GM23338 (cell line): ENCODE results near the gene FCHSD1. TPM values are rescaled to one million over a fixed set of nuclear protein-coding genes. Genes with fewer than 3 reads are reported as not detected.
A peak's percentile ranks its signal among the peaks of the same experiment; 100 is the strongest.

ENCODE experiments used
- ATAC-seq: fragments of 200-7000 bp; cut with Tn5 transposase; 3 replicates; pipeline ENCODE4 v1.9.1; 2020
- DNase-seq: peaks from one replicate; pipeline ENCODE4 v3.0.0-alpha.2; 2015; ENCODE audit warnings: low spot score
- H2AFZ ChIP-seq: fragments of 200-600 bp; sonication (generic); 2 replicates; pipeline ENCODE4 v1.8.0; 2016; ENCODE audit warnings: antibody characterized with exemption, mild to moderate bottlenecking, moderate library complexity
- H3F3A ChIP-seq: fragments of 200-600 bp; sonication (generic); replicated peaks from 2 replicates; pipeline ENCODE4 v1.8.0; 2017; ENCODE audit warnings: antibody characterized with exemption, mixed run types, low read depth
- H3K27ac ChIP-seq: fragments of 200-600 bp; sonication (generic); 2 replicates; pipeline ENCODE4 v1.6.1; 2016; ENCODE audit warnings: low read depth
- H3K27me3 ChIP-seq: fragments of 200-600 bp; sonication (generic); 2 replicates; pipeline ENCODE4 v1.8.0; 2016; ENCODE audit warnings: mild to moderate bottlenecking, mixed run types, moderate library complexity; ENCODE audit not compliant: insufficient read depth
- H3K36me3 ChIP-seq: fragments of 200-600 bp; sonication (generic); 2 replicates; pipeline ENCODE4 v1.8.0; 2016; ENCODE audit warnings: mild to moderate bottlenecking; ENCODE audit not compliant: insufficient read depth
- H3K4me1 ChIP-seq: fragments of 200-600 bp; sonication (generic); 2 replicates; pipeline ENCODE4 v1.8.0; 2016; ENCODE audit warnings: mild to moderate bottlenecking, moderate library complexity; ENCODE audit not compliant: insufficient read depth
- H3K4me2 ChIP-seq: fragments of 200-600 bp; sonication (generic); 2 replicates; pipeline ENCODE4 v1.7.1; 2017; ENCODE audit warnings: mixed run types
- H3K4me3 ChIP-seq: fragments of 200-600 bp; sonication (generic); 2 replicates; pipeline ENCODE4 v1.6.1; 2016; ENCODE audit warnings: mixed run types
- H3K79me2 ChIP-seq: fragments of 200-600 bp; sonication (generic); replicated peaks from 2 replicates; pipeline ENCODE4 v1.8.0; 2017; ENCODE audit warnings: mild to moderate bottlenecking; ENCODE audit not compliant: insufficient read depth
- H3K9me2 ChIP-seq: fragments of 200-600 bp; sonication (generic); 2 replicates; pipeline ENCODE4 v1.8.0; 2017; ENCODE audit not compliant: insufficient read depth
- H4K20me1 ChIP-seq: fragments of 200-600 bp; sonication (generic); replicated peaks from 2 replicates; pipeline ENCODE4 v1.8.0; 2017; ENCODE audit warnings: mild to moderate bottlenecking; ENCODE audit not compliant: insufficient read depth
- H3K27ac Mint-ChIP-seq: 2 replicates; pipeline ENCODE4 v1.8.0; 2020; ENCODE audit warnings: inconsistent platforms, mild to moderate bottlenecking, moderate library complexity, mixed read lengths
- H3K27me3 Mint-ChIP-seq: 3 replicates; pipeline ENCODE4 v1.8.0; 2022; ENCODE audit warnings: low read depth, mild to moderate bottlenecking, moderate library complexity, mixed read lengths, inconsistent platforms; ENCODE audit not compliant: insufficient read depth, poor library complexity
- H3K36me3 Mint-ChIP-seq: 3 replicates; pipeline ENCODE4 v1.8.0; 2021; ENCODE audit warnings: low read depth, mild to moderate bottlenecking, inconsistent platforms, moderate library complexity, mixed read lengths
- H3K4me1 Mint-ChIP-seq: 3 replicates; pipeline ENCODE4 v1.8.0; 2020; ENCODE audit warnings: mild to moderate bottlenecking, inconsistent platforms, mixed read lengths
- H3K4me3 Mint-ChIP-seq: 3 replicates; pipeline ENCODE4 v1.8.0; 2021; ENCODE audit warnings: moderate library complexity, mild to moderate bottlenecking, inconsistent platforms, mixed read lengths
- H3K9me3 Mint-ChIP-seq: 3 replicates; pipeline ENCODE4 v1.8.0; 2020; ENCODE audit warnings: moderate library complexity, mild to moderate bottlenecking, inconsistent platforms, mixed read lengths
- CREB1 ChIP-seq: fragments of 250-450 bp; sonication (Bioruptor Pico); IDR thresholded peaks from 2 replicates; pipeline ENCODE4 v1.5.0; 2020; ENCODE audit warnings: low read depth, mild to moderate bottlenecking, moderate library complexity
- ETS1 ChIP-seq: IDR thresholded peaks from 2 replicates; pipeline ENCODE4 v1.6.1; 2016; ENCODE audit warnings: antibody characterized with exemption
- EZH2phosphoT487 ChIP-seq: fragments of 200-600 bp; sonication (generic); IDR thresholded peaks from one replicate; pipeline ENCODE4 v1.8.1; 2018; ENCODE audit warnings: antibody characterized with exemption; ENCODE audit not compliant: unreplicated experiment
- JUNB ChIP-seq: IDR thresholded peaks from one replicate; pipeline ENCODE4 v1.6.1; 2016; ENCODE audit warnings: antibody characterized with exemption; ENCODE audit not compliant: unreplicated experiment
- NANOG ChIP-seq: IDR thresholded peaks from 2 replicates; pipeline ENCODE4 v1.6.1; 2016; ENCODE audit warnings: antibody characterized with exemption, borderline replicate concordance
- STAT1 ChIP-seq: IDR thresholded peaks from one replicate; pipeline ENCODE4 v1.6.1; 2016; ENCODE audit warnings: antibody characterized with exemption; ENCODE audit not compliant: unreplicated experiment
- ZNF114 ChIP-seq: fragments of 250-450 bp; sonication (Bioruptor Pico); IDR thresholded peaks from 2 replicates; pipeline ENCODE4 v1.5.0; 2020; ENCODE audit warnings: mild to moderate bottlenecking, moderate library complexity
- polyA plus RNA-seq: library from polyadenylated mRNA; unstranded; fragments of >200 nt; fragmentation: Nextera tagmentation; extraction: Ambion mirVana; gene quantifications from 2 replicates; pipeline ENCODE4 v1.2.1, GENCODE V29; 2016
- total RNA-seq: library from RNA; depleted of rRNA; stranded (reverse); fragments of >200 nt; shearing (Covaris generic); gene quantifications from 2 replicates; pipeline ENCODE4 v1.2.3, GENCODE V29; 2014
- TF ChIP-seq, protein P1 (sequence below), 2 experiments: fragments of 200-600 bp in 1 of 2; sonication (generic) in 1 of 2; conservative IDR thresholded peaks; 2 replicates each; pipeline versions ENCODE4 v1.5.1 to v1.6.1; 2016 to 2017; ENCODE audit warnings: antibody characterized with exemption in 2 of 2, low read depth in 2 of 2, mild to moderate bottlenecking in 2 of 2, moderate library complexity in 1 of 2
- TF ChIP-seq, protein P2 (sequence below): fragments of 250-450 bp; sonication (Bioruptor Pico); IDR thresholded peaks from 2 replicates; pipeline ENCODE4 v1.5.0; 2020; ENCODE audit warnings: mild to moderate bottlenecking, moderate library complexity

FCHSD1 gene
- total and polyA plus RNA-seq, 2 experiments from 2014 or later: 24.7 to 46.6 TPM

- Histone ChIP-seq H3K27ac (no peak overlapping the region), H3K4me3 (peak overlapping the region; percentile 69), H2AFZ (peak overlapping the region; percentile 77; the same call in 1 of the 2 replicates), H3K4me2 (peak overlapping the region; percentile 90), H3K79me2 (no peaks in the 10 kb centered on the region), H4K20me1 (no peaks in the 10 kb centered on the region), H3K36me3 (no peaks in the 10 kb centered on the region), H3K4me1 (peaks cover 18% of the 10 kb centered on the region), H3F3A (0 out of 2 replicates have a peak, but pooled peaks cover 3% of the 10 kb centered on the region), H3K9me2 (no peaks in the 10 kb centered on the region), H3K27me3 (no peaks in the 10 kb centered on the region)
- no peaks in the 10 kb centered on the region for H3K36me3 Mint-ChIP-seq
- peaks cover 42% of the 10 kb centered on the region for H3K4me1 Mint-ChIP-seq
- TF ChIP-seq, protein P1, sequence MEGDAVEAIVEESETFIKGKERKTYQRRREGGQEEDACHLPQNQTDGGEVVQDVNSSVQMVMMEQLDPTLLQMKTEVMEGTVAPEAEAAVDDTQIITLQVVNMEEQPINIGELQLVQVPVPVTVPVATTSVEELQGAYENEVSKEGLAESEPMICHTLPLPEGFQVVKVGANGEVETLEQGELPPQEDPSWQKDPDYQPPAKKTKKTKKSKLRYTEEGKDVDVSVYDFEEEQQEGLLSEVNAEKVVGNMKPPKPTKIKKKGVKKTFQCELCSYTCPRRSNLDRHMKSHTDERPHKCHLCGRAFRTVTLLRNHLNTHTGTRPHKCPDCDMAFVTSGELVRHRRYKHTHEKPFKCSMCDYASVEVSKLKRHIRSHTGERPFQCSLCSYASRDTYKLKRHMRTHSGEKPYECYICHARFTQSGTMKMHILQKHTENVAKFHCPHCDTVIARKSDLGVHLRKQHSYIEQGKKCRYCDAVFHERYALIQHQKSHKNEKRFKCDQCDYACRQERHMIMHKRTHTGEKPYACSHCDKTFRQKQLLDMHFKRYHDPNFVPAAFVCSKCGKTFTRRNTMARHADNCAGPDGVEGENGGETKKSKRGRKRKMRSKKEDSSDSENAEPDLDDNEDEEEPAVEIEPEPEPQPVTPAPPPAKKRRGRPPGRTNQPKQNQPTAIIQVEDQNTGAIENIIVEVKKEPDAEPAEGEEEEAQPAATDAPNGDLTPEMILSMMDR (conservative IDR thresholded peaks at IDR 0.05; ENCODE audit: low read depth in 2 of 2): peak; percentile 82 to 99
- no peak for TF ChIP-seq STAT1
- DNase-seq: peak; percentile 84
- peak; percentile 80 for ATAC-seq
- H3K4me3 Mint-ChIP-seq: peak overlapping the region; percentile 75
- no peaks in the 10 kb centered on the region for H3K9me3 Mint-ChIP-seq
- H3K27ac Mint-ChIP-seq: no peak overlapping the region
- peaks cover 12% of the 10 kb centered on the region for H3K27me3 Mint-ChIP-seq
Measured at GRCh38 chr5:141691867-141692532, 40.8 kb upstream of the FCHSD1 start.

DNA sequence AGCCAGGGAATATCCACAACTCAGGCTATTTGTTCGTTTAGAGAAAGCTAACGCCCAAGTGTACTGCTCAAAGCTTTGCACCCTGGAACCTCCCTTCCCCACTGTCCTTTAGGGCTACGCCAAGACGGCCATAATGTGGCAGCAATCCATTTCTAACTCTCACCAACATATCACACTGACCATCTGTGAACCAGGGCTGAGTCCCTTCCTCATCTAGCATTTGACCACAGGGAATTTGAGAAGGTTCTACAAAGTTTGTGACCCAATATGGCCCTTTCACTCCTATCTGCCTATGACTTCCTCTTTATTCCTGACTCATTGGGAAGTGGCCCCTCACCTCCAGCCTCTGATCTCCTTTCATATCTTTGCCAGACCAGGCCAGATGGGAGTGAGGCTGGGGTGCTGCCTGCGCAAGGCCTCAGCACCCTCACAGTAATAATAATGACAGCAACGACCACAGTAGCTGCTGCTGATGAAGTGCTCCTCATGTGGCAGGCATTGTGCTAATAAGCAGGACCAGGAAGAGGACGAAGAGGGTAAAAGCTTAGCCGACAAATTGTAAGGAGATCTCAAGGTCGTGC is 40.2 kb upstream of the FCHSD1 start:
- Histone ChIP-seq H3K27ac (no peak overlapping the region), H3K4me2 (no peak overlapping the region), H3K4me1 (peaks cover 15% of the 10 kb centered on the region), H3K27me3 (no peaks in the 10 kb centered on the region), H3K4me3 (no peak overlapping the region), H3K9me2 (no peaks in the 10 kb centered on the region), H3K79me2 (no peaks in the 10 kb centered on the region), H4K20me1 (no peaks in the 10 kb centered on the region), H3K36me3 (no peaks in the 10 kb centered on the region), H2AFZ (no peak overlapping the region), H3F3A (0 out of 2 replicates have a peak, but pooled peaks cover 3% of the 10 kb centered on the region)
- Mint-ChIP-seq H3K4me3 (no peak overlapping the region; the same call in 2 of the 3 replicates), H3K4me1 (peaks cover 41% of the 10 kb centered on the region), H3K36me3 (no peaks in the 10 kb centered on the region), H3K27ac (no peak overlapping the region), H3K27me3 (peaks cover 12% of the 10 kb centered on the region), H3K9me3 (no peaks in the 10 kb centered on the region)
- no peak for DNase-seq
- ATAC-seq: no peak
- TF ChIP-seq CREB1 (CRISPR knock-in tag) (no peak), ETS1 (no peak), JUNB (no peak), NANOG (no peak), ZNF114 (CRISPR knock-in tag) (no peak), EZH2phosphoT487 (no peak)
- TF ChIP-seq, protein P2, sequence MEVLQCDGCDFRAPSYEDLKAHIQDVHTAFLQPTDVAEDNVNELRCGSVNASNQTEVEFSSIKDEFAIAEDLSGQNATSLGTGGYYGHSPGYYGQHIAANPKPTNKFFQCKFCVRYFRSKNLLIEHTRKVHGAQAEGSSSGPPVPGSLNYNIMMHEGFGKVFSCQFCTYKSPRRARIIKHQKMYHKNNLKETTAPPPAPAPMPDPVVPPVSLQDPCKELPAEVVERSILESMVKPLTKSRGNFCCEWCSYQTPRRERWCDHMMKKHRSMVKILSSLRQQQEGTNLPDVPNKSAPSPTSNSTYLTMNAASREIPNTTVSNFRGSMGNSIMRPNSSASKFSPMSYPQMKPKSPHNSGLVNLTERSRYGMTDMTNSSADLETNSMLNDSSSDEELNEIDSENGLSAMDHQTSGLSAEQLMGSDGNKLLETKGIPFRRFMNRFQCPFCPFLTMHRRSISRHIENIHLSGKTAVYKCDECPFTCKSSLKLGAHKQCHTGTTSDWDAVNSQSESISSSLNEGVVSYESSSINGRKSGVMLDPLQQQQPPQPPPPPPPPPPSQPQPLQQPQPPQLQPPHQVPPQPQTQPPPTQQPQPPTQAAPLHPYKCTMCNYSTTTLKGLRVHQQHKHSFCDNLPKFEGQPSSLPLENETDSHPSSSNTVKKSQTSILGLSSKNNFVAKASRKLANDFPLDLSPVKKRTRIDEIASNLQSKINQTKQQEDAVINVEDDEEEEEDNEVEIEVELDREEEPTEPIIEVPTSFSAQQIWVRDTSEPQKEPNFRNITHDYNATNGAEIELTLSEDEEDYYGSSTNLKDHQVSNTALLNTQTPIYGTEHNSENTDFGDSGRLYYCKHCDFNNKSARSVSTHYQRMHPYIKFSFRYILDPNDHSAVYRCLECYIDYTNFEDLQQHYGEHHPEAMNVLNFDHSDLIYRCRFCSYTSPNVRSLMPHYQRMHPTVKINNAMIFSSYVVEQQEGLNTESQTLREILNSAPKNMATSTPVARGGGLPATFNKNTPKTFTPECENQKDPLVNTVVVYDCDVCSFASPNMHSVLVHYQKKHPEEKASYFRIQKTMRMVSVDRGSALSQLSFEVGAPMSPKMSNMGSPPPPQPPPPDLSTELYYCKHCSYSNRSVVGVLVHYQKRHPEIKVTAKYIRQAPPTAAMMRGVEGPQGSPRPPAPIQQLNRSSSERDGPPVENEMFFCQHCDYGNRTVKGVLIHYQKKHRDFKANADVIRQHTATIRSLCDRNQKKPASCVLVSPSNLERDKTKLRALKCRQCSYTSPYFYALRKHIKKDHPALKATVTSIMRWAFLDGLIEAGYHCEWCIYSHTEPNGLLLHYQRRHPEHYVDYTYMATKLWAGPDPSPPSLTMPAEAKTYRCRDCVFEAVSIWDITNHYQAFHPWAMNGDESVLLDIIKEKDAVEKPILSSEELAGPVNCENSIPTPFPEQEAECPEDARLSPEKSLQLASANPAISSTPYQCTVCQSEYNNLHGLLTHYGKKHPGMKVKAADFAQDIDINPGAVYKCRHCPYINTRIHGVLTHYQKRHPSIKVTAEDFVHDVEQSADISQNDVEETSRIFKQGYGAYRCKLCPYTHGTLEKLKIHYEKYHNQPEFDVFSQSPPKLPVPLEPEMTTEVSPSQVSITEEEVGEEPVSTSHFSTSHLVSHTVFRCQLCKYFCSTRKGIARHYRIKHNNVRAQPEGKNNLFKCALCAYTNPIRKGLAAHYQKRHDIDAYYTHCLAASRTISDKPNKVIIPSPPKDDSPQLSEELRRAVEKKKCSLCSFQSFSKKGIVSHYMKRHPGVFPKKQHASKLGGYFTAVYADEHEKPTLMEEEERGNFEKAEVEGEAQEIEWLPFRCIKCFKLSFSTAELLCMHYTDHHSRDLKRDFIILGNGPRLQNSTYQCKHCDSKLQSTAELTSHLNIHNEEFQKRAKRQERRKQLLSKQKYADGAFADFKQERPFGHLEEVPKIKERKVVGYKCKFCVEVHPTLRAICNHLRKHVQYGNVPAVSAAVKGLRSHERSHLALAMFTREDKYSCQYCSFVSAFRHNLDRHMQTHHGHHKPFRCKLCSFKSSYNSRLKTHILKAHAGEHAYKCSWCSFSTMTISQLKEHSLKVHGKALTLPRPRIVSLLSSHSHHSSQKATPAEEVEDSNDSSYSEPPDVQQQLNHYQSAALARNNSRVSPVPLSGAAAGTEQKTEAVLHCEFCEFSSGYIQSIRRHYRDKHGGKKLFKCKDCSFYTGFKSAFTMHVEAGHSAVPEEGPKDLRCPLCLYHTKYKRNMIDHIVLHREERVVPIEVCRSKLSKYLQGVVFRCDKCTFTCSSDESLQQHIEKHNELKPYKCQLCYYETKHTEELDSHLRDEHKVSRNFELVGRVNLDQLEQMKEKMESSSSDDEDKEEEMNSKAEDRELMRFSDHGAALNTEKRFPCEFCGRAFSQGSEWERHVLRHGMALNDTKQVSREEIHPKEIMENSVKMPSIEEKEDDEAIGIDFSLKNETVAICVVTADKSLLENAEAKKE (CRISPR knock-in tag): no peak
- TF ChIP-seq, protein P1 (conservative IDR thresholded peaks at IDR 0.05; ENCODE audit: low read depth in 2 of 2): no peak
